Skeletal muscle satellite cell (primary cell): Measurements from ENCODE around the gene CIB2. TPM values are rescaled to one million over a fixed set of nuclear protein-coding genes. Genes with fewer than 3 reads are reported as not detected.
A peak's percentile ranks its signal among the peaks of the same experiment; 100 is the strongest.

Experiments
- H3K27me3 ChIP-seq: 2 replicates; pipeline ENCODE4 v1.7.0; 2013; ENCODE audit warnings: low read length; ENCODE audit not compliant: control insufficient read depth, insufficient read depth
- H3K36me3 ChIP-seq: 2 replicates; pipeline ENCODE4 v1.7.0; 2013; ENCODE audit warnings: mild to moderate bottlenecking, control low read depth, low read length; ENCODE audit not compliant: insufficient read depth
- H3K4me1 ChIP-seq: 2 replicates; pipeline ENCODE4 v1.7.0; 2013; ENCODE audit warnings: low read length; ENCODE audit not compliant: control insufficient read depth, insufficient read depth
- H3K4me2 ChIP-seq: 2 replicates; pipeline ENCODE4 v1.7.0; 2013; ENCODE audit warnings: mild to moderate bottlenecking, low read length
- H3K4me3 ChIP-seq: 2 replicates; pipeline ENCODE4 v1.7.0; 2013; ENCODE audit warnings: low read length
- H3K9ac ChIP-seq: 2 replicates; pipeline ENCODE4 v1.7.0; 2013; ENCODE audit warnings: mild to moderate bottlenecking, low read depth, low read length, moderate library complexity
- H3K9me3 ChIP-seq: replicated peaks from 2 replicates; pipeline ENCODE4 v1.7.0; 2013; ENCODE audit warnings: mild to moderate bottlenecking, control low read depth, low read length
- small RNA-seq: library from RNA; depleted of rRNA; stranded (forward); fragments of <200 nt; gene quantifications from one replicate; pipeline ENCODE3, GENCODE V24; 2012

CIB2 gene

DNA sequence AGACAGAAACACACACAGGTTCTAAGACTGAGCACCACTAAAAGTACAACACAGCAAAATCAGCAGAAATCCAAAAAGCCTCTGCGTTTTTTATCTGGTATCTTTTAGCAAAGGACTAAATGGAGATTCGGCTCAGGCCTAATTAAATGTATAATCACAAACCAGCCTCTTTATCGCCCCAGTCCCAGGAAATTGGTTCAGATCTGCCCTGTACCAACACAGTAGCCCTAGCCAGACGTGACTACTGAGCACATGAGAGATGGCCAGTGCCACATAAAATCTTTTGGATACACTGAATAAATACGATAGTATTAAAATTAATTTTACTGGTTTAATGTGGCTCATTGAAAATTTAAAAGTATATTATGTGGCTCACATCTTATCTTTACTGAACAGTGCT is 73.4 kb downstream of the CIB2 start:
- Histone ChIP-seq H3K9ac (peak overlapping the region; percentile 64), H3K36me3 (peaks cover 8% of the 10 kb centered on the region), H3K27me3 (no peaks in the 10 kb centered on the region), H3K4me1 (peaks cover 66% of the 10 kb centered on the region), H3K4me2 (no peak overlapping the region), H3K9me3 (no peaks in the 10 kb centered on the region), H3K4me3 (no peak overlapping the region)

DNA sequence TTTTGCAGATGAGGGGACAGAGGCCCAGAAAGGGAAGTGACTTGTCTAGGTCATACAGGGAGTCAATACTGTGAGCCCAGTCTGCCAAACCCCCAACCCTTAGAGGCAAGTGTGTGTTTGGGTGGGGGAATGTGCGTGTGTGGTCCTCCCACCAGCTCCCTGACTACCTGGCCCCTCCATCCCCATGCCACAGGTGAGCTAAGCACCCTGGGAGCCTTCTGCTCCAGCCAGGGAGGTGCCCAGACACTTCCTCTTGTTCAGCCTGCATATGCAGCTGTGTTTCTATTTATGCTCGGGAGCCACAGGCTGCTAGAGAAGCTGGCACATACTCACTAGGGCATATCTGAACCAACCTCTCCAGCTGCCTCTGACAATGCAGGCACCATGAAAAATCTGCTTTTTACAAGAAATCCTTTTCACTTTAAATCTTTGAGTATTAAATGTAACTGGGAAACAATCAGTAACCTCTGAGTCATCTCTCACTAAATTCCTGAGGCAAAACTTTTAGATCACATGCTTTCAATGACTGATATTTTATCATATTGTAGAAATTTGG is 74.5 kb downstream of the CIB2 start:
- peaks cover 69% of the 10 kb centered on the region for H3K4me1 ChIP-seq

DNA sequence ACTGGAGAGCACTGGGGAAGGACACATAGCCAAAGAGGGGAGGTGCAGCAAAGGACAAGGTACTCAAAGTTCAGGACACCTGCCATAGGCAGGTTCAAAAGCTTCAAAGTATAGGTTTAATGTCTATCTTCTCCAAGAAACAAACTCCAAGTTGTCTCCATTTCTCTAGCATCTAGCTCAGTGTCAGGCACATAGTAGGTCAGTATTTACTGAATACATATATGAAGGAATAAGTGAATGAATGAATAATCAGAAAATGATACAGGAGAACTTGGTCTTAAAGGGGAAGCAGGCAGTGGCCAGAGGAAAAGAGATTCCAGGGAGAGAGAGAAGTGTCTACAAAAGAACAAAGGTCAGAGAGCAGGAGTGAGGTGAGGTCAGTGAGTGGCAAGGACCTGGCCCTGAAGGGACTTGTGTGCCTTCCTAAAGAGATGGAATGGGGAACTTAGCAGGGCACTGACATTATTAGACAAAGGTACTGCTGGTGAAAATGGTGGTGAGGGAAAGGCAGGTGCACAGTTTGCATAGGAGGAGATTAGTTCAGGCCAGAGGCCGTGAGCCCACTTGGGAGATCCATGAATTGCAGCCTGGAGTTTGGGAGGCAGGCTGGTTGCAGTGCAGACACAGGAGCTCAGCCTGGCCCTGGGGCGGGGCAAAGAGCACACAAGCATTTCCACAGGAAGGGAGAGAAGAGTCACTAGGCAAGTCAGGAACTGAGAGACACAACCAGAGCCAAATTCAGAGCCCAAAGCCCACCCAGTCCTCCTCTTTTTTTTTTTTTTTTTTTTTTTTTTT is 75.1 kb downstream of the CIB2 start:
- Histone ChIP-seq H3K4me3 (peak overlapping the region; percentile 48), H3K27me3 (no peaks in the 10 kb centered on the region), H3K4me2 (peak overlapping the region; percentile 67), H3K9me3 (no peaks in the 10 kb centered on the region), H3K9ac (peak overlapping the region; percentile 64), H3K36me3 (peaks cover 18% of the 10 kb centered on the region), H3K4me1 (peaks cover 71% of the 10 kb centered on the region)

More for the DNA sequence above, 74.5 kb downstream of the CIB2 start:
- no peaks in the 10 kb centered on the region for H3K9me3 ChIP-seq
- H3K9ac ChIP-seq, result peak overlapping the region; percentile 64
- H3K36me3 ChIP-seq, result peaks cover 18% of the 10 kb centered on the region
- H3K27me3 ChIP-seq, result no peaks in the 10 kb centered on the region
- peak overlapping the region; percentile 48 for H3K4me3 ChIP-seq
- H3K4me2 ChIP-seq, result peak overlapping the region; percentile 67

DNA sequence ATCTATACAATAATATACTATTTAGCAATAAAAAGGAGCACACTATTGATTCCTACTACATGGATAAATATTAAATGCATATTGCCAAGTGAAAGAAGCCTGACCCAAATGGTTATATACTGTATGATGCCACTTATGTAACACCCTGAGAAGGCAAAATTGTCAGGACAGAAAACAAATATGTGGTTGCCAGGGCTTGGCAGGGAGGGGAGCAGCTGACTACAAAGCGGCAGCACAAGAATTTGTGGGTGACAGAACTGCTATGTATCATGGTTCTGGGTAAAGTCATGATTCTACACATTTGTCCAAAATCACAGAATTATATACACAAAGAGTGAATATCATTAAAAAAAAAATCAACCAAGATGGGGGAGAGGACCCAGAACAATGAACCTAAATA is 76.3 kb downstream of the CIB2 start:
- Histone ChIP-seq H3K4me3 (no peak overlapping the region), H3K36me3 (peaks cover 18% of the 10 kb centered on the region), H3K9me3 (no peaks in the 10 kb centered on the region), H3K9ac (no peak overlapping the region), H3K27me3 (no peaks in the 10 kb centered on the region), H3K4me1 (peaks cover 80% of the 10 kb centered on the region), H3K4me2 (no peak overlapping the region)

Small RNA genes within 50 kb of the gene (small RNA-seq; reads per million reads assigned to genes)
- gene RF00092, result not detected
